Muscle of back (tissue), 13 donors: ENCODE measurements around the gene PRRC1. TPM values are rescaled to one million over a fixed set of nuclear protein-coding genes. Genes with fewer than 3 reads are reported as not detected.
A peak's percentile ranks its signal among the peaks of the same experiment; 100 is the strongest.

Experiments
- DNase-seq, 3 donors: peaks; one replicate each; pipeline versions ENCODE4 v3.0.0 to v3.0.0-alpha.2; 2013
- long read RNA-seq, 9 donors: transcript quantifications; one replicate each; lab custom pipeline, GENCODE V29; 2026
- polyA plus RNA-seq, 10 donors: library from polyadenylated mRNA; unstranded; fragments of 120-200 nt; gene quantifications; one replicate each; pipeline ENCODE4 v1.2.1, GENCODE V29; 2013; ENCODE audit not compliant: insufficient read length in 10 of 10

Gene PRRC1
- 10 to 100 TPM; 47.6 to 67.6 (median 60.9) TPM for polyA plus RNA-seq
- long read RNA-seq, donor 1, full-length matches to known transcripts: 11 of 17 reads
- long read RNA-seq, donor 1, partial matches to known transcripts: 6 of 17 reads
- long read RNA-seq, donor 1, other reads (novel, unspliced or antisense): 0 of 17 reads
- long read RNA-seq, donor 2, full-length matches to known transcripts: 13 of 19 reads
- long read RNA-seq, donor 2, partial matches to known transcripts: 6 of 19 reads
- long read RNA-seq, donor 2, other reads (novel, unspliced or antisense): 0 of 19 reads
- long read RNA-seq, donor 3: 0 reads
- long read RNA-seq, donor 4, full-length matches to known transcripts: 12 of 23 reads
- long read RNA-seq, donor 4, partial matches to known transcripts: 11 of 23 reads
- long read RNA-seq, donor 4, other reads (novel, unspliced or antisense): 0 of 23 reads
- long read RNA-seq, donor 5, full-length matches to known transcripts: 16 of 50 reads
- long read RNA-seq, donor 5, partial matches to known transcripts: 34 of 50 reads
- long read RNA-seq, donor 5, other reads (novel, unspliced or antisense): 0 of 50 reads
- long read RNA-seq, donor 6, full-length matches to known transcripts: 10 of 23 reads
- long read RNA-seq, donor 6, partial matches to known transcripts: 13 of 23 reads
- long read RNA-seq, donor 6, other reads (novel, unspliced or antisense): 0 of 23 reads
- long read RNA-seq, donor 7, full-length matches to known transcripts: 11 of 29 reads
- long read RNA-seq, donor 7, partial matches to known transcripts: 18 of 29 reads
- long read RNA-seq, donor 7, other reads (novel, unspliced or antisense): 0 of 29 reads
- long read RNA-seq, donor 8, full-length matches to known transcripts: 6 of 6 reads
- long read RNA-seq, donor 8, partial matches to known transcripts: 0 of 6 reads
- long read RNA-seq, donor 8, other reads (novel, unspliced or antisense): 0 of 6 reads
- long read RNA-seq, donor 9, full-length matches to known transcripts: 1 of 1 reads
- long read RNA-seq, donor 9, partial matches to known transcripts: 0 of 1 reads
- long read RNA-seq, donor 9, other reads (novel, unspliced or antisense): 0 of 1 reads

DNA sequence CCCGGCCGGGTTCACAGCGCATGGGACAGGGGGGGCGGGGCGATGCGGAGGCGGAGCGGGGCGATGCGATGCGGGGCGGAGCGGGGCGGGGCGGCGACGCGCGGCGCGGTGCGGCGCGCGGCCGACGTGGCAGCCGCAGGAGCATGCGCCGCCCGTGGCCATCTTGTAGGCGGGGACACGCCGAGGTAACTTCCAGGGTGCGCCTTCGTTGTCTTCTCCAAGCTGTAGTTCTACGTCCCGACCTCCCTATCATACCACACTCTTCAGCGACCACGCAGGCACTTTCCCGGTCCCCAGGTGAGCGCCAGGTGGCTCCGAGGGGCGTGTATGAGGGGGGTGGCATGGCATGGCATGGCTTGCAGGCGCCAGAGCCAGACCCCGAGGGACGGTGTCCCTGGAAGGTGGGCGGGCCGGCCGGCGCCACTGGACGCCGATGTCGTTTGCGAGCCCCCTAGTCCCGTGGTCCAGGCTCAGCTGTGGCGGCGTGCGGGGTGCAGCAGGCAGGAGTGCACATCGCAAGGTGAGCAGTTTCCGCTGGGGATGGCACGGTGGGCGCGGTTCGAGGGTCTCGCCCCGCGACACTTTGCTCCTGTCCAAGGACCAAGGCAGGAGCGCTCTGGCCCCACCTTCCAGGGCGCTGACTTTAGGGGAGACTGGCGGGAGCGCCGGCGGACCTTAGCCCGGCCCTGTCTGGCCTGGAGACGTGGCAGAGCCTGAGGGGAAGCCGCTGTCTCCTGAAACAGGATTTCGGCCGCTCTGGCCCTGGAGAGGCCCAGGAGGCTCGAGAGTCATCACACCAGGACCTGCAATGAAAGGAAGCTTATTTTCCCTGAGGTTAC, at the start of gene PRRC1:
Gene PRRC1, plus strand, starts transcription at position 161 of the 839 bp plus-strand sequence. CDS start 5,840 bp downstream, outside the sequence.
- peak; percentile 77 to 94 (median 88) for DNase-seq

DNA sequence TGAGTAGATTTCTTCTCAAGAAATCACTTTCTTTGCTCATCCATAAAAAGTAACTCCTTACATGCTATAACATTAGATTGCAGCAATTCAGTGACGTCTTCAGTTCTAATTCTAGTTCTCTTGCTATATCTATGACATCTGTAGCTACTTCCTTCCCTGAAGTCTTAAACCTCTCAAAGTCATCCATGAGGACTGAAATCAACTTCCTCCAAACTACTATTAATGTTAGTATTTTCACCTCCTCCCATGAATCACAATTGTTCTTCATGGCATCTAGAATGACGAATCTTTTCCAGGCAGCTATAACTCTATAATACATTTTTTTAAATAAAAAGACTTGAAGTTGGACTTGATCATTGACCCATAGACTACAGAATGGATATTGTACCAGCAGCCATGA, 46.2 kb upstream of the PRRC1 start:
- DNase-seq: no peak

DNA sequence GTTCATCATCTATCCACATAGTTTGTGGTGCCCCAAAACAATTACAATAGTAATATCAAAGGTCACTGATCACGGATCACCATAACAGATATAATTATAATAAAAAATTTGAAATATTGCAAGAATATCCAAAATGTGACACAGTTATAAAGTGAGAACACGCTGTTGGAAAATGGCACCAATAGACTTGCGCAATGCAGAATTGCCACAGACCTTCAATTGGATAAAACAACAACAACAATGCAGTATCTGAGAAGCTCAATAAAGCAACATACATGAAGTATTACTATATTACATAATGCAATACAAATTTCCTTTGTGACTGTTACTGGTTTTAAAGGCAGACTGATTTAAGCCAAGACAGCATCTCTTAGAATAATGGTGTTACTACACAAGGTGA, 44.7 kb upstream of the PRRC1 start:
- DNase-seq: no peak

DNA sequence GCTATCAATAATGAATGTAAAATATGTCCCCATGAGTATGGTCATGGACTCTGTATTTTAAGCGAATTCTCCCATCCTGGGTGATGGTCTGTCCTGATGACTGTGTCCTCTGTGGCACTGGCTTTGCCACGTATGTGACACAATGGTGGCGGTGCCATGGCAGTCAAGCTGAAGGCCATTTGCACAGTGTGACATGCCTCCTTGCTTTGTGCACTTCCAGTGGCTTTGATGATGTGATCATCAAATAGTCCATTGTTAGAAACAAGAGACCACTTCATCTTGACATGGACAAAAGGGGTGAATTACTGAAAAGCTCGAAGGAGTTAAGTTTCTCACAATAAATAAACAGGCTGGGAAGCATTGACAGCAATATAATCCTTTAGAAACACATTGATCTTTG, 31.0 kb upstream of the PRRC1 start:
- no peak for DNase-seq

DNA sequence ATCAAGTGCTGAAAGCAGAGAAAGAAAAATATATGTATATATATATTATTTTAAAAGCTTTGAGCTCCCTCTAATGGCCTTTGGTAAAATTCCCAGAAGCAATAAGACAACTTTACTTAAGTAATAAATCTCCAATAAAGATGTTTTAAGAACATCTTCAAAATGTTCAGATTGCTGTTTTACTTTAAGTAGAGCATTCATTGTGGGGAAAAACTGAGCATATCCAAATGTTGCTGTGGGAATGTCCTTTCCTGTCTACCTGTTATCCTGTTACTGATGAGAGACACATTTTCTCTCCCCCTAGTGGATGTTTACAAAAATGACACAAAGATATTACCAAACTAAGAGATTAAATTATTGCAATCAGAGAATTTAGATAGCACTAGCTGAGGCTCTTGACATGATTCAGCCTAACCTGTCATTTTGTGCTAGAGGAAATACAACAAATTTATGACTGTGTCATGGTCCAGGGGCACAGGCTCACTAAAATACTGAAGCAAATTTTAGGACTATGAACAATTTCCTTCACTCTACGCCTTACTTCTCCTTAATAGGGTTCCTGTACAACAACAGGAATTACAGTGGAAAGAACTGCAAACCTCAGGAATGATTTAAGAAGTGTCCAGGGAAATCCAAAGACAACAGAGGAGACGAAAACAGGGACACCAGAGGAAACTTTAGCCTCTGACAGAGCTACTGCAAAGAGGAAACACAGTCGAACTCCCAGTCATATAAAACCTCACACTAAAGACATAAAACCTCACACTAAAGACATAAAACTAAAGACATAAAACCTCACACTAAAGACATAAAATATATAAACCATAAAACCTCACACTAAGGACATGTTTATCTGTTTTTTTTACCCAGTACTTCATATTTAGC, 24.3 kb upstream of the PRRC1 start:
- DNase-seq: peak; percentile 54 to 85 (median 62)

DNA sequence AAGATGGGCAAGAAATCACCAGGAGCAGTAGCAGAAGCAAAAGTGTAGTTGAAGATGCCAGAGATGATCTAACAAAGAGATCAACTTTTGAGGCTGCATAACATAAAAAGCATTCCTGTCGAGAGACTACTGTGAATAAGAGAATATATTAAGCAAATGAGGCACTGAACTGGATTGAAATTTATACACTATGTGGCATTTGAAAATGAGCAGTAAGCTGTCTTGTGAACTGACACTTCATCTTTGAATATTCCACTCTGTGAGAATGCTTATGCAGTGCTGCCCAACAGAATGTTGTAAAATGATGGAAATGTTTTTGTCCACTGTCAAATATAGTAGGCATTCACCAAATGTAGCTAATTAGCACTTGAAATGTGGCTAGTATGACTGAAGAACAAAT, 18.9 kb upstream of the PRRC1 start:
- DNase-seq: no peak

DNA sequence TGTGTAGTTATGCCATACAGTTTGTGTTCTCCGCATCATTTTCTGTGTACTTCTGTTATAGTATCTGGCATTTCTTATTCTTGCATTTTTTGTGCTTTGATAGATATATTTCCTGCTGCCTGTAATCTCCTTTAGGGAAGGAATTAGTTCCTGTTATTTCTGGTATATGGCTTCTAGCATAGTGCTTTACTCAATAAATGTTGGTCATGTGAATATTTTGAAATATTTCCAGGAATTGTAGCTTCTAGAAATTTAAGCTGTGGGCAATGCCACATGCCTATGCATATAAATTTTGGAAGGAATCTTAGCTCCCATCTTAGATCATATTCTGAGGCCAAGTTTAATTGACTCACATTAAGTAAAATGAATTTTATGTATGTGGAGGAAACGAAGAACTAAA, 11.5 kb upstream of the PRRC1 start:
- no peak for DNase-seq

DNA sequence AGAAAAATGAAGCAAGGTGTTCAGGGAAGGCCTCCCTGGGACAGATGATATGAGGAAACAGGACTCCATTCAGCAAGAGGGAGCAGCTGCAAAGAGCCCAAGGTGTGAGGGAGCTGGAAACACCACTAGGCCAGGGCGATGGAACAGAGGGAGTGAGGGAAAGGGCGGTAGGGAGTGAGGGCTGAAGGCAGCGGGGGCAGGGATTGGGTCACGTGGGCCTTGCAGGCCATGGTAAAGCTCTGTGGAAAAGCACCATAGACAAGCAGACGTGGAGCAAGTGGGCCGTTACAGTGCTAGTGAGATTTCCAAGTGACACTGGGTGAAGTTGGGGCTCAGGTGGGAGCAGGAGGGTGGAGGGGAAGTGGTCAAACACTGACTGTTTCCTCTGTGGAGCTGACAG, 10.8 kb upstream of the PRRC1 start:
- no peak for DNase-seq

DNA sequence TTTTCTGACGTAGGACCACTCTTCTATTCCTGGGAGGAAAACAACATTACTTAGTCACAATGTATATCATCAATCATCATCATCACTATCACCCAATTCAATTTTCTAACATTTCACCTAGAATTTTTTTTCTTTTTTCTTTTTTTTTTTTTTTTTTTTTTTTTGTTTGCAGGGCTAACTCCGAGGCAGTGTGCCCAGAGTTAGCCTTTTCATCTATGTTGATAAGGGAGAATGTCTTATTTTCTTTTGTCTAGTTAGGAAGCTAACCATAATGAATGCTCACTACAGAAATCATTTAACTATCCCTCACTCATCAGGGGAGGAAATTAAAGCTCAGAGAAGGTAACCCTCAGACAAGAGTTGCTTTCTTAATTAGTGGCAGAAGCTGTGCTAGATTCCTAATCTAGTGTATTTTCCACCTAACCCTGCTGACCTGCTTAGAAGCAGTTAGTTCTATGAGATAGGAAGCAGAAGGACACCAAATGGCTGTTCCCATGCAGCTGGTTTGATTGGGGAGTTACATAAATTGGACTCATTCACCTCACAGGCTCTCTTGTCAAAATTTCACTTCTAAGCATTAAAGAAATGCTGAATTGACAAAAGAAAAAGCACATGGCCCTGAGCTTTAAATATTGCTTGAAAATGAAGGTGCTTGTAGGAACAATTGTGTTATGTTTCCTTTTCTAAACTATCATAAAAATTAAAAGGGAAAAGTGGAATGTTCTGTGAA, 8.6 kb upstream of the PRRC1 start:
- DNase-seq: no peak

DNA sequence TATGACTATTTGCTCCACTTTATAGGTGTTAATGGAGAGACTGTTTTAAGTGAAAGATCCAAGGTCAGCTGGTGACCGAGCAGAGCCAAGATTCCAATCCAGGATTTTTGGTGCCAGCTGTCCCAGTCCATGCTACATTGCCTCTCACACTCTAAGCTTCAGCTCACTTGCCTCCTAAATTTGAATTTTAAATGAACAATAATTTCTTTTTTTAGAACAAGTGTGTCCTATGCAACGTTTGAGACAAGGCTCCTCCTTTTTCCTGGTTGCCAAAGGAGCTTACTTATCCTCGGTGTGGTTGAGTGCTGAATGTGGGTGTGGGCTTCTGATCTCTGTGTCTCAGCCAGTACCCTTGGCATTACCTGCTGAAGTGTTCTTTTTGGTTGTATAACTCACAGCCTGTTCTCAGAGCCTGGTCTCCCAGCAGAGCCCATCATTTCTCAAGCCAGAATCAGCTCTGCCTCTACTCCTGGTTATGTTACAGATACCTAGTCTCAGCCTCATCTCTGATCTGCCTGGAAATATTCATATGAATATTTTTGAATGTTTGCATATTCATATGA, 4.0 kb upstream of the PRRC1 start:
- no peak for DNase-seq

DNA sequence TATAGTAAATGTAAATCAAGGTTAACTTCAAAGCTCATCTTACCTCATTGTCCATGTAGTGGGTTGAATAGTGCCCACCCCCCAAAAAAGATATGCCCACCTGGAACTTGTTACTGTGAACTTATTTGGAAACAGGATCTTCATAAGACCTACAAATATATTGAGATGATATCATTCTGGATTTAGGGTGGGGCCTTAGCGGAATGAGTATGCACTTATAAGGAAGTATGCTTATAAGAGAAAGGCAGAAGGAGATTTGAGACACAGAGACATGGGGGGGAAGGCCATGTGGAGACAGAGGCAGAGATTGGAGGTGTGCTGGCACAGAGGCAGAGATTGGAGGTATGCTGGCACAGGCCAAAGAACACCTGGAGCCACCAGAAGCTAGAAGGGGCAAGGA, 2.6 kb upstream of the PRRC1 start:
- no peak for DNase-seq

DNA sequence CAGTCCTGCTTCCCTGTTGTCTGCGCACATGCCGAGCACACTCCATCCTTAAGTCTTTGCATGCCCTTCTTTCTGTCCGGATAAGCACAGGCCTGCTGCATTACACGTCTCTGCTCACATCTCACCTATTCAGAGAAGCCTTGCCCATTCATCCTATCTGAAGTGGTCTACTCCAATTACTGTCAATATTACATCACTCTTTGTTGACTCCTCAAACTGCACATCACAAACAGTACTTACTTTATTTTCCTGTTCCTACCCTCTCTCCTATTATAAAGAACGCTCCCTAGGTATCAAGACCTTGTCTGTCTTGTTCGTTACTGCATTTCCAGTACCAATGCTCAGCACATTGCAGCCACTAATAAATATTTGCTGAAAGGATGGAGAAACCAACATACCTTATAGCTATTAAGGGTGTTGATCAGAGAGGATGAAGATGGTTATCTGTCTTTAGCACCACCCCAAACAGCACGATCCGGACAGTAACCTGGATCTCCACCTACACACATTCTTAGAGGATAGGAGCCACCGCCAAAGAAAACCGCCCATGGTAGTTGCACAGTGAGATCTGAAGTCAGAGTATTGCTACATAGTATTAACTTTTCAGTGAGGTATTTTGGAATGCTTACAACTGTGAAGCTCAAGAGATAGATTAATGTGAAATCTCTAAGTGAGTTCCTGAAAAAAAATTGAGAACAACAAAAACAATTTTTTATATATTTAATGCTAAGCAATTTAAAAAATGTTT, 1.6 kb upstream of the PRRC1 start:
- no peak for DNase-seq

DNA sequence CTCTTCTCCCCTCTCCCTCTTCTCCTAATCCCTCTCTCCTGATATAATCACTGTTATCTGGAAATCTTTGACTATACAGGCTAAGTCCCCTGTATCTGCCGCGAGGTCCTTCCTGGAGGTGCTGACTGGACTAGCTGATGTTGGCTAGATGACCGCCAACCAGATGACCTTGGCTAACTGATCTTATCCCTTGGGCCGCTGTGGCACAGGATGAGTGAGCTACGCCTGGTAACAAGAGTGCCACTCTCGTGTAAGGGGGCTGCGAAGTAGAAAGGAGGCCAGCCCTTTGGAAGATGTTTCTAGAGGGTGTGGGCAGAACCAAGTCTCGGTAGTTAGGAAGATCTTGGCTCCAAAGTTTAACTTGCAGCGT, 345 bp upstream of the PRRC1 start:
- peak in 1 of 3 donors; percentile 83 for DNase-seq

DNA sequence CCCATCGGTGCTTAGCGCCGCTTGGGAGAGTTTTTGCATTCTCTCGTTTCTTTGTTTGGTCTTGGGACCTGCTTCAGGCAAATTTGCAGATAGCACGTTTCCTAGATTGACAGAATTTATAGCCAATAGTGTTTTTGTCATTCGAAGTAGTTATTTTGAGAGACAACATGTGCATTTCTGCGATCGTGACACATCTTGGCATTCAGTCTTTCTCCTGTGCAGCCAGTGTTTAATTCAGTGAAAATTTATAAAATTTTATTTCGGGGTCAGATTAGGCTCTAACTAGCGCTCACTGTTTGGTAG, 830 bp downstream of the PRRC1 start:
- no peak for DNase-seq

DNA sequence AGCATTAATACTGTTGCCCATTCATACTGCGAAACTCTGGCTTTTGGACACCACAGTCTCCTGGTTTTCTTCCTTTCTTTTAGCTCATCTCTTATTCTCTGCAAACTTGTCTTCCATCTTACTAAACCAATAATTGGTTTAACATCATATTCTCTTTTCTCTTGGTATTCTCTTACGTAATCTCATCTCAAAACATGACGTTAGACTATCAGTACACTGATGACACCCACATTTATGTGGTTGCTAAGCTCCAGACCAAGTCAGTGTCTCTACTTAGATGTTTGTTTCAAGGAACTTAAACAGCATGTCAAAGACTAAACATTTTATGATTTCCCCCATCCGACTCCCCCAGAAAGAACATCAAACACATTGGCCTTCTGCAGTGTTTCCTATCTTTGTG, 2.1 kb downstream of the PRRC1 start:
- DNase-seq: no peak

DNA sequence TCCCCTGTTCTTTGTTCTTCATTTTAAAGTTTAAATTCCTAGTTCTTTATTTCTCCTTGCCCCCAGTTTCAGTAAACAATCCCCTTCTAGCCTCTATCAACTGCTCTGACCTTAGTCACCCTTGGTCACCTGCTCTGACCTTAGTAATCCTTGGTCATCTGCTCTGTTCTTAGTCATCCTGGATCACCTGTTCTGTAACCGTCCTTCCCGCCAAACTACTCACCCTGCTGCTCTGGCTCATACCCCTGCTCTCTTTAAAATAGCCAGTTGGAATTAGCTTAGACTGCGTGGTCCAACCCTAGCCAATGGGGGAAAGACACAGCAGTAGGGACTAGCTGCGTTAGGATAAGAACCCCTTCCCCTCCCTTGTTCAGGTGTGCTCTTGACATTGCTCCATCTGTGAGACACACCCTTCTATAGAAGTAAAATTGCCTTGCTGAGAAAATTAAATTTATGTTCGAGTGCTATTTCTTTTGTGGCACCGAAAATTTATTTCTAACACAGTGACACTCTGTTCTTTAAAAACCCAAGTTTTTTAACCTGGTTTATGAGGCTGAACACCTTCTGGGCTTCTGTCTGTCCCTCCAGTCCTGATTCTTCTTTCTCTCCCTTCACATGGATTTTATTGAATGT, 3.8 kb downstream of the PRRC1 start:
- DNase-seq: no peak

DNA sequence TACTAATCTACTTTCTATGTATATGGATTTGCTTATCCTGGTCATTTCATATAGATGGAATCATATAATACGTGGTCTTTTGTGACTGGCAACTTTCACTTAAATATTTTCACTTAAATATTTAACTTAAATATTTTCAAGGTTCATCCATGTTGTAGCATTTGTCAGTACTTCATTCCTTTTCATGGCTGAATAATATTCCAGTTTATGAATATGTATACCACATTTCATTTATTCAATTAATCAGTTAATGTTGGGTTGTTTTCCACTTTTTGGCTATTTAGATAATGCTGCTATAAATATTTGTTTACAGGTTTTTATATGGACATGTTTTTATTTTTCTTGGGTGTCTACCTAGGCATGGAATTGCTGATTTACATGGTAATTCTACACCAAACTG, 7.7 kb downstream of the PRRC1 start:
- no peak for DNase-seq

DNA sequence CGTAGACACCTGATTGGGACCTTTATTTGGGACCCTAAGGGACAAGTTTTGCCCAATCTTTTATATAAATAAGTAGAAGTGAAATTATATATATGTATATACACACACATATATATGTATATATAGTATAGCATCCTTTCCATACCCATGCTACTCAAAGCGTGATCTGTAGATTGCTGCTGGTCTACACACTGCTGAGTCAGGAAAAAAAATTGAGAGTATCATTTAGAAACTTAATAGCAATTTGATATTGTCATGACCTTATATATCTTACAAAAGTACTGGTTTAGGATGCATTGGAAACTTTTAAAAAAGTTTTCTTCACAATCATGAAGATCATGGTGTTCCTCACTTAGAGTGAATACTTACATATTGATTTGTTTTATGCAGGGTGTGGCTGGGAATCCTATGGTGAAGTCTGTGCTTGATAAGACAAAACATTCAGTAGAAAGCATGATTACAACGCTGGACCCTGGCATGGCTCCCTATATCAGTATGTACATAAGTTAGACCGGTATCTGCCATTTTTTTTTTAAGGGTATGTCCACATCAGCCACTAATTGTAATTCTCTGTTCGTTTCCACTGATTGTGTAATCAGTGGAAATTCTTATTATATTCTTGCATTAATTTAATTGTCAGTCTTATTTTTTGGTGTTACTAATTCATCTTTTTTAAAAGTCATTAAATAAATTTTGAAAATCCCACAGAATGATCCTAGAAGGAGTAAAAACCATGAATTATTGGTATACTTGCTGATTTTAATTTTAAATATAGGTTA, 12.7 kb downstream of the PRRC1 start:
- no peak for DNase-seq
